Osteoblast (primary cell): ENCODE measurements around the gene HTD2. TPM values are rescaled to one million over a fixed set of nuclear protein-coding genes. Genes with fewer than 3 reads are reported as not detected.

ENCODE experiments used
- DNase-seq: peaks from one replicate; pipeline ENCODE4 v3.0.0; 2011; ENCODE audit warnings: low spot score, mixed read lengths; ENCODE audit not compliant: insufficient read length; ENCODE audit errors: missing footprints
- H2AFZ ChIP-seq: 2 replicates; pipeline ENCODE4 v1.6.0; 2011; ENCODE audit warnings: mild to moderate bottlenecking, low read length
- H3K27ac ChIP-seq: 2 replicates; pipeline ENCODE4 v1.5.1; 2011; ENCODE audit warnings: mild to moderate bottlenecking, low read depth, low read length, moderate library complexity
- H3K27me3 ChIP-seq: 2 replicates; pipeline ENCODE4 v1.6.0; 2012; ENCODE audit warnings: mild to moderate bottlenecking, control low read depth, inconsistent platforms, low read length, moderate library complexity; ENCODE audit not compliant: insufficient read depth
- H3K36me3 ChIP-seq: 2 replicates; pipeline ENCODE4 v1.5.1; 2011; ENCODE audit warnings: mild to moderate bottlenecking, low read length, control low read depth, moderate library complexity; ENCODE audit not compliant: insufficient read depth
- H3K4me1 ChIP-seq: 2 replicates; pipeline ENCODE4 v1.5.1; 2011; ENCODE audit warnings: mild to moderate bottlenecking, low read length, control low read depth, moderate library complexity; ENCODE audit not compliant: insufficient read depth
- H3K4me2 ChIP-seq: 2 replicates; pipeline ENCODE4 v1.6.0; 2011; ENCODE audit warnings: mild to moderate bottlenecking, low read length; ENCODE audit not compliant: insufficient read depth
- H3K4me3 ChIP-seq: fragments of 200-600 bp; sonication (generic); 3 replicates; pipeline ENCODE4 v1.5.1; 2012; ENCODE audit warnings: mild to moderate bottlenecking, low read length, inconsistent platforms; ENCODE audit not compliant: insufficient read depth
- H3K79me2 ChIP-seq: 2 replicates; pipeline ENCODE4 v1.6.0; 2012; ENCODE audit warnings: mild to moderate bottlenecking, low read length, control low read depth, inconsistent platforms; ENCODE audit not compliant: insufficient read depth
- H3K9me3 ChIP-seq: 2 replicates; pipeline ENCODE4 v1.5.1; 2011; ENCODE audit warnings: low read depth, low read length, control low read depth
- H4K20me1 ChIP-seq: 2 replicates; pipeline ENCODE4 v1.6.0; 2012; ENCODE audit warnings: mild to moderate bottlenecking, low read length, control low read depth; ENCODE audit not compliant: insufficient read depth
- total RNA-seq: library from RNA; depleted of rRNA; stranded (reverse); fragments of >200 nt; gene quantifications from 2 replicates; pipeline ENCODE4 v1.2.3, GENCODE V29; 2012
- TF ChIP-seq, protein P1 (sequence below): IDR thresholded peaks from 2 replicates; pipeline ENCODE4 v1.5.1; 2011; ENCODE audit warnings: mild to moderate bottlenecking, low read depth, low read length, moderate library complexity; ENCODE audit errors: extremely low read depth

HTD2 gene
- total RNA-seq, 1 donor, result 6.2 TPM

DNA sequence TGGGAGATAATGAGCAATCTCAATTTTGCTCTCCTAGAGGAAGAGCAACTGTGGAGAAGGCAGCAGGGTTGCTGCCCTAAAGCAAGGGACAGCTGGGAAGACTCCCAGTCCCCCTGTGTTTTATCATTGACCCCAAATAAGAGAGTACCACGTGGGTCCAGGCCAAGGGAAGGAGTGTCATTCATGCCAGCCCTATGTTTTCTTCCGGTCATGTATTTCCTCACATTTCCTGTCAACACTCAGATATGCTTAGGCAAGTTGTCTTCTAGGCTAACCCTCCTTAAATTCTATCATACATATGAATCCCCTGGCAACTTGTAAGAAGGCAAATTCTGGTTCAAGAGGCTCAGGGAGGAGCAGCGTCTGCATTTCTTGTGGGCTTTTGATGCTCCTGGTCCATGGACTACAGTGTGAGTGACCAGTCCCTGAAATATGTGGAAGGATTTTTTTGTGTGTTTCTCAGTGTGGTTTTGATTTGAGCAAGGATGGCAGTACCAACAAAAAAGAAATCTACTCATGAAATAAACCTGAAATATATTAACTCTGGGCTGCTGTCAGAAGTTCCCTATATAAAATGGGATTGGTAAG is 32.2 kb upstream of the HTD2 start:
- Histone ChIP-seq H3K27ac (no peak overlapping the region), H2AFZ (no peak overlapping the region), H3K4me3 (no peak overlapping the region), H3K79me2 (no peaks in the 10 kb centered on the region), H3K27me3 (no peaks in the 10 kb centered on the region), H3K4me2 (no peak overlapping the region), H3K9me3 (no peaks in the 10 kb centered on the region), H4K20me1 (no peaks in the 10 kb centered on the region), H3K4me1 (peaks cover 13% of the 10 kb centered on the region), H3K36me3 (no peaks in the 10 kb centered on the region)
- TF ChIP-seq, protein P1, sequence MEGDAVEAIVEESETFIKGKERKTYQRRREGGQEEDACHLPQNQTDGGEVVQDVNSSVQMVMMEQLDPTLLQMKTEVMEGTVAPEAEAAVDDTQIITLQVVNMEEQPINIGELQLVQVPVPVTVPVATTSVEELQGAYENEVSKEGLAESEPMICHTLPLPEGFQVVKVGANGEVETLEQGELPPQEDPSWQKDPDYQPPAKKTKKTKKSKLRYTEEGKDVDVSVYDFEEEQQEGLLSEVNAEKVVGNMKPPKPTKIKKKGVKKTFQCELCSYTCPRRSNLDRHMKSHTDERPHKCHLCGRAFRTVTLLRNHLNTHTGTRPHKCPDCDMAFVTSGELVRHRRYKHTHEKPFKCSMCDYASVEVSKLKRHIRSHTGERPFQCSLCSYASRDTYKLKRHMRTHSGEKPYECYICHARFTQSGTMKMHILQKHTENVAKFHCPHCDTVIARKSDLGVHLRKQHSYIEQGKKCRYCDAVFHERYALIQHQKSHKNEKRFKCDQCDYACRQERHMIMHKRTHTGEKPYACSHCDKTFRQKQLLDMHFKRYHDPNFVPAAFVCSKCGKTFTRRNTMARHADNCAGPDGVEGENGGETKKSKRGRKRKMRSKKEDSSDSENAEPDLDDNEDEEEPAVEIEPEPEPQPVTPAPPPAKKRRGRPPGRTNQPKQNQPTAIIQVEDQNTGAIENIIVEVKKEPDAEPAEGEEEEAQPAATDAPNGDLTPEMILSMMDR, result no peak
- DNase-seq, result no peak

DNA sequence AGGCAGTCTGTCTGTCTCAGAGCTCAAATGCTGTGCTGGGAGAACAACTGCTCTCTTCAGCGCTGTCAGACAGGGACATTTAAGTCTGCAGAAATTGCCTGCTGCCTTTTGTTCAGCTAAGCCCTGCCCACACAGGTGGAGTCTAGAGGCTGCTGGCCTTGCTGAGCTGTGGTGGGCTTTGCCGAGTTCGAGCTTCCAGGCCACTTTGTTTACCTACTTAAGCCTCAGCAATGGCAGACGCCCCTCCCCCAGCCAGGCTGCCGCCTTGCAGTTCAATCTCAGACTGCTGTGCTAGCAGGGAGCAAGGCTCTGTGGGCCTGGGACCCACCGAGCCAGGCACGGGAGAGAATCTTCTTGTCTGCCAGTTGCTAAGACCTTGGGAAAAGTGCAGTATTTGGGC is 25.3 kb upstream of the HTD2 start:
- H3K27ac ChIP-seq, result no peak overlapping the region
- no peaks in the 10 kb centered on the region for H3K9me3 ChIP-seq
- H3K4me1 ChIP-seq, result no peaks in the 10 kb centered on the region
- no peak overlapping the region for H3K4me3 ChIP-seq
- no peak overlapping the region for H3K4me2 ChIP-seq
- H3K27me3 ChIP-seq, result no peaks in the 10 kb centered on the region
- no peaks in the 10 kb centered on the region for H4K20me1 ChIP-seq
- TF ChIP-seq, protein P1, result no peak
- no peak for DNase-seq
- peaks cover 4% of the 10 kb centered on the region for H3K36me3 ChIP-seq
- H2AFZ ChIP-seq, result no peak overlapping the region
- H3K79me2 ChIP-seq, result no peaks in the 10 kb centered on the region

DNA sequence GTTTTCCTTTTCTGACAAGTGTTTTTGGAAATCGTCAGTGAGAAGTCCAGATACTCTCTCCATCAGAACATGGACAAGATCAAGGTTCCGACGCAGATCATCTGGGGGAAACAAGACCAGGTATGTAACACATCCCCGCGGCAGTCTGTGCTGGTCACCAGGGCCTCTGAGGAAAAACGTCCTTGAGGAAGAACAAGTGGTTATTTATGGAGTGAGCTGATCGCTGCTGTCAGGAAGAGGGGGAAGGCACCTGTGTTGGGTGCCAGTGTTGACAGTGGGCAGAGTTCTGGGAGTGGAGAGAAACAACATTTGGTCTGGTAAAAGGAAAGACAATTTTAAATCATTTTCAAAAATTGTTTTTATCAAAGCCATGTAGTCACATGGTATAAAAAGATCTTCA is 21.0 kb upstream of the HTD2 start:
- TF ChIP-seq, protein P1, result no peak

DNA sequence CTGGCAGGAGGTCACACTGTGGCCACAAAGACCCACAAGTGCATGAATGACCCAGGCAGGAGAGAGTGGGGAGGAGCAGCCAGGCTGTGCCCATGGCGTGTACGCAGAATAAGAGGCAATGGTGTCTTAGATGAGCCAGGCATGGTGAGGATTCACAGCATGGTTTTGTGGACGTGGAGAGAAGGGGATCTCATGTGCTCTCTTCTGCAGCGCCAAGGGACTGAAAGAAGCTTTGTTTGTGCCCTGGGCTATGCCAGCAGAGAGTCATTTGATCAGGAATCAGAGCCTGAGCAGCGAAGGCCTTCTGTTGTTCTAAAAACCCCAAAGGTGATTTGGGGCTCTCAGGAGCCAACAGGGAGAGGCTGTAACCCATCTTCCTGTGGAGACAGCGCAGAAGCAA is 19.0 kb upstream of the HTD2 start:
- H4K20me1 ChIP-seq, result no peaks in the 10 kb centered on the region
- no peak overlapping the region for H2AFZ ChIP-seq
- no peak overlapping the region for H3K4me3 ChIP-seq
- DNase-seq, result no peak
- H3K4me2 ChIP-seq, result no peak overlapping the region
- TF ChIP-seq, protein P1, result no peak
- no peaks in the 10 kb centered on the region for H3K9me3 ChIP-seq
- H3K36me3 ChIP-seq, result peaks cover 4% of the 10 kb centered on the region
- no peaks in the 10 kb centered on the region for H3K27me3 ChIP-seq
- no peak overlapping the region for H3K27ac ChIP-seq
- no peaks in the 10 kb centered on the region for H3K4me1 ChIP-seq
- H3K79me2 ChIP-seq, result no peaks in the 10 kb centered on the region

More for the DNA sequence above, 21.0 kb upstream of the HTD2 start:
- H3K4me1 ChIP-seq, result no peaks in the 10 kb centered on the region
- no peak for DNase-seq
- peaks cover 4% of the 10 kb centered on the region for H3K36me3 ChIP-seq
- no peaks in the 10 kb centered on the region for H3K79me2 ChIP-seq
- H3K4me2 ChIP-seq, result no peak overlapping the region
- H3K27me3 ChIP-seq, result no peaks in the 10 kb centered on the region
- no peak overlapping the region for H2AFZ ChIP-seq
- H3K9me3 ChIP-seq, result no peaks in the 10 kb centered on the region
- H3K27ac ChIP-seq, result no peak overlapping the region
- no peaks in the 10 kb centered on the region for H4K20me1 ChIP-seq
- H3K4me3 ChIP-seq, result no peak overlapping the region
